ENCODE results near the gene TTC3.

- TF ChIP-seq POLR2AphosphoS5 (IDR thresholded peaks at IDR 0.05; ENCODE audit: borderline replicate concordance, low read depth, low read length) (no peak), EZH2 (IDR thresholded peaks at IDR 0.05) (no peak), FOXP2 (optimal IDR thresholded peaks at IDR 0.05; ENCODE audit: control extremely low read depth, extremely low read length, insufficient read depth) (no peak)
Measured at GRCh38 chr21:37244501-37245095, 171.5 kb downstream of the TTC3 start.
